GM18526 (cell line): ENCODE results near the gene RBM47.

Experiments
- POLR2A ChIP-seq: IDR thresholded peaks from 3 replicates; pipeline ENCODE4 v1.6.1; 2011; ENCODE audit not compliant: insufficient read length; ENCODE audit errors: extremely low read depth

The RBM47 gene

DNA sequence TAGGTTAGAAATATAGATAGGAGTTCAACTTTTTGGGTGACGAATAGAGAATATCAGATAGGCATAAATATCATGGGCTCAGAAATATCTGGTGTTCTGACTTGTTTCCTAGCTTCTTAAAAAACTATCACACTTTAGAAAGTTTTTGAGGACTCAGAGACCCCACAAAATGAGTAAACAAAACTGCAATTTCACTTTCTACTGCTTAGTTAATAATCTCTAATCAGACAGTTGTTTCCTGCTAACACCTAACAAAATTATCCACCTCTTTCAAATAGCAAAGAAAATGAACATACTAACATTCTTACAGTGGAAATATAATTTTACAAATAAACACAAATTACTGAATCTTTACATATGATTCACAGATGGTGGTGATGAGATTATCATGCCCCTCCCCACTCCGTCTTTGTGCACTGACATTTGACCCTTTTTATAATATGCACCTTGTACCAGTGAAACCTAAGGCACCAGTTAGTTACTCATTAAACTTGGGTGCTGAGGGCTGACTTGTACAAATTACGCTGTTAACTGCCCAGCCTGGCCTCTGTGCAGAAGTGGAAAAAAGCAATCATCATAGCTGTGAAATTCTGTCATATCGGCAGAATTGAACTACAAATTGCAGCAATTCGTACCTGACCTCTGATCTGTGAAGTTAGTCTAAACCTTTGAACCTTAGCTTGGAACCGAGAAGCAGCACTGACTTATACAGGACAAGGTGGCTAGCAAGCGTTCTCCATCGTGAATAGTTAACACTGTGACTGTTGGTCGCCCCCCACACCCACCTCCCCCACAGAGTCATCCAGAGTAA lies 155.9 kb downstream of the RBM47 start:
- no peak for TF ChIP-seq POLR2A

DNA sequence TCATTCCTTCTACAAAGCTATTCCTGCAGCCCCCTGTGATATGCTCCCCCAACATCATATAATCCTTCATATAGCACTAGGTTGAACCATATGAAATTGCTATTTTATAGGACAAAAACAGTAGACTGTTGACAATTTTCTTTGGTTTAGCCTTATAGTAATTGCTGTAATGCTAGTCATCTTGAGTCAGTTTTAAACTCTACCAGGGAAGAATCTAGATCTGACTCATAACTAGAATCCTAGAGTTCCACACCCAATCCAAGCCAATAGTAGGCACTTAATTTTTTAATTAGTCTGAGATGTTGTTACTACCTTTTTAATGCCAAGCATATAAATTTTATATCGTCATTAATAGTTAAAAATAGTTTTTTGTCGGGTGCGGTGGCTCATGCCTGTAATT lies 157.7 kb downstream of the RBM47 start:
- TF ChIP-seq POLR2A = no peak

GRCh38 chr4:40466789-40467188 lies 162.9 kb downstream of the RBM47 start:
- TF ChIP-seq POLR2A = no peak

- TF ChIP-seq POLR2A = no peak
Observed at GRCh38 chr4:40462326-40462725, 167.3 kb downstream of the RBM47 start.

- TF ChIP-seq POLR2A = no peak
Observed at GRCh38 chr4:40461879-40462278, 167.8 kb downstream of the RBM47 start.

GRCh38 chr4:40461062-40461461 lies 168.6 kb downstream of the RBM47 start:
- no peak for TF ChIP-seq POLR2A

DNA sequence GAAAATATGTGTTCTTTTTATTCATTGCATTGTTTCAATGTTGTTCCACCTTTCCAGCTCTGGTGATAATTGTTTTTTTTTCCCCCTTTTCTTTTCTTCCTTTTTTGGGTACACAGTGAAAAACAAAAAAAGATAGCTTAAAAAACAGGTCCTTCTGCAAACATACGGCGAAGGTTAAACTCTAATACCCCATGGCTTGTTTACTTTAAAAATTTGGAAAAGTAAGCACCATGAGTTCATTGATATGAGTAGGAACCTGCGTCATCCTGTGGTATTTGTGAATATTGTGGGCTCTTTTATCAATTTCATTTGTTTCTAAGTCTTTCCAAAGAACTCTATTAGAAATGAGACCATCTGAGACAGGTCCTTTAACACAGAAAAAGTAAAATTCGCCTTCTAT lies 171.0 kb downstream of the RBM47 start:
- TF ChIP-seq POLR2A = no peak

DNA sequence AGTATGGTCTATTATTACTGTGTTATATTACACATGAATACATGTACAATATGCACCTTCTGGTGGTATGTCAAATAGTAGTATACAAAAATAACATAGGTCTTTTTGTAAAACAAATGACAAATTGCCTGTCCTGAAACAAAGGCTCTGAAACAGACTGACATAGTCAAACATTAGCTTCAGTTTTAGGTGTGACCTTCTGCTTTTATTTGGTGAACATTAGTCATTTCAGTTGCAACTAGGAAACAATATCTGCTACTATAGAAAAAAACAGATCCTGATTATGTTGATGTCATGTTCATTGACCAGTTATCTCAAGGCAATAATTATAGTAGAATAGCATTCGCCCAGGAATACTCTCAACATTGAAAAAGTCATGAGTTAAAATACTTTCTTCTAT lies 171.6 kb downstream of the RBM47 start:
- TF ChIP-seq POLR2A = no peak

- no peak for TF ChIP-seq POLR2A
Observed at GRCh38 chr4:40455340-40455902, 174.2 kb downstream of the RBM47 start.

GRCh38 chr4:40454816-40455215 lies 174.8 kb downstream of the RBM47 start:
- no peak for TF ChIP-seq POLR2A

- no peak for TF ChIP-seq POLR2A
Observed at GRCh38 chr4:40453912-40454311, 175.8 kb downstream of the RBM47 start.

DNA sequence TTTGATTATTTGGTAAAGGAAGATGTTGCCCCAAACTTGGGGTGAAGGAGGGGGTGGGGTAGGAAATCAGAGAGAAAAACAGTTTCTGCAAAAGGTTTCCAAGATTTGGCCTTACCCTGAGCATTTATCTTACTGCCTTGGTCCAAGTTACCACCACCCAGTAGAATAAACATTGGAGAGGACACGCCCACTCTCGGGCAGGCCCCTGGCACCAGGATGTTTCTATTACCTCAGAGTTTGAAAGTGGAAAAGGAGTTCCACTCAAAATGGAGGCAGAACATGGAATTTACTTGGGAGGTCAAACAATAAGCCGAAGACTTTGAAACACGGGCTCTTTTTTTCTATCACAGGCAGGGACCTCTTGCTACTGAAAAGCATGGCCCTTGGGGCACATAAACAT lies 180.8 kb downstream of the RBM47 start:
- no peak for TF ChIP-seq POLR2A

- no peak for TF ChIP-seq POLR2A
Observed at GRCh38 chr4:40446839-40447238, 182.8 kb downstream of the RBM47 start.

GRCh38 chr4:40445671-40446070 lies 184.0 kb downstream of the RBM47 start:
- no peak for TF ChIP-seq POLR2A

- no peak for TF ChIP-seq POLR2A
Observed at GRCh38 chr4:40441430-40441829, 188.2 kb downstream of the RBM47 start.

DNA sequence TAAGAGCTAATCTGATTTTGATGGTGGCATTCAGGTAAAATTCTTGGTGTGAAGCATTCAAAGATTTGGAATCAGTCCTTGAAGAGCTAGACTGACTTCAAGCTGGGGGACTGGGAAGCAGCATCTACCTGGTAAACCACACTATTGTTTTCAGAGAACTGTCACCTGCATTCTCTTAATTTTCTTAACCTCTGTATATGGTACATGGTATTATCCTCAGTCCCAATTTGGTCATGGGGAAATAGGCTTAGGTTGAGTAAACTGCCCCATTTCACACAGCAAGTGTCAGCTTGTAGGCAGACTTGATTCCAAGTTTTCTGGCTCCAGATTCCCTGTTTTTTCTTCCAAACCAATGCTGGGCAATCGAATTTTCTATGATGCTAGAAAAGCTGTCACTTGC lies 190.1 kb downstream of the RBM47 start:
- TF ChIP-seq POLR2A = no peak

GRCh38 chr4:40438384-40439026 lies 191.2 kb downstream of the RBM47 start:
- TF ChIP-seq POLR2A = no peak

- TF ChIP-seq POLR2A = no peak
Observed at GRCh38 chr4:40437741-40438383, 191.8 kb downstream of the RBM47 start.
